Embryonic facial prominence (tissue), 1 donor: Measurements from ENCODE around the gene PGS1.

ENCODE experiments used
- DNase-seq: peaks from one replicate; pipeline ENCODE4 v3.0.0-alpha.2; 2016; ENCODE audit errors: extremely low spot score

The PGS1 gene

DNA sequence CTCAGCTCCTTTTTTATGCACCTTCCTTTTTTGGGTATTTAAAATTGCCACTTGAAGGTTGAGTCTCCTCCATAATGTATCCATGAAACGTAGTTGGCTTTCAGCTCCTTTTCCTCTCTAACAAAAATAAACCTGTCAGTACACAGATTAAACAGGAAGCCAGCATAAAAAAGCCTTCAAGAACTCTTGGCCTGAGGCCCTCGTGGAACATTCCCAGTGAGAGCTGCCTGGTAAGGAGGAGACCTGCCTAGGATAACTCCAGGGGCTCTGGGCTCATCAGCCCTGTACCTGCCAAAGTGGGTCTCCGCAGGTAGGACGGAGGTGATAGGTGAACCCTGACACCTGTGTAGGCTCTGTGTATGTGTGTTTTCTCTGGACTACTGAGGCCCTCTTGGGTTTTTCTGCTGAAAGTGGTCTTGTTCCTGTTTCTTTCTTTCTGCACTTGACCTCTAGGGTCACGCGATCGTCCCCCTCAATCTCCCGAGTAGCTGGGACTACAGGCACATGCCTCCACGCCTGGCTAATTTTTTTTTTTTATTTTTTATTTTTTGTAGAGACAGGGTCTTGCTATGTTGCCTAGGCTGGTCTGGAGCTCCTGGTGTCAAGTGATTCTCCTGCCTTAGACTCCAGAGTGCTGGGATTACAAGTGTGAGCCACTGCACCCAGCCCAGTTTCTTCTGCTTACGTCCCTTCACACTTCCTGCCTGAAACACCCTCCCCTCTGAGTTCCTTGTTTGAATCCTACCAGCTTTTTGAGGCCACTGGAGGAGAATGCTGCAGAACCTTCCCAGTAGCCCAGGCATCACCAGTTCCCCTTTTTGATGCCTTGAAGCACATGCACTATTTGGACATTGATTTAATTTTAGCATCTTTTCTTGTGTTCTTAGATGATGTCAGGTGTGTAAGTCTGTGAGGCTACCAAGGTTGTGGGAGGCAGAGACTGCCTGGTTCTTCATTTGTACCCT is 9.8 kb downstream of the PGS1 start:
- no peak for DNase-seq

DNA sequence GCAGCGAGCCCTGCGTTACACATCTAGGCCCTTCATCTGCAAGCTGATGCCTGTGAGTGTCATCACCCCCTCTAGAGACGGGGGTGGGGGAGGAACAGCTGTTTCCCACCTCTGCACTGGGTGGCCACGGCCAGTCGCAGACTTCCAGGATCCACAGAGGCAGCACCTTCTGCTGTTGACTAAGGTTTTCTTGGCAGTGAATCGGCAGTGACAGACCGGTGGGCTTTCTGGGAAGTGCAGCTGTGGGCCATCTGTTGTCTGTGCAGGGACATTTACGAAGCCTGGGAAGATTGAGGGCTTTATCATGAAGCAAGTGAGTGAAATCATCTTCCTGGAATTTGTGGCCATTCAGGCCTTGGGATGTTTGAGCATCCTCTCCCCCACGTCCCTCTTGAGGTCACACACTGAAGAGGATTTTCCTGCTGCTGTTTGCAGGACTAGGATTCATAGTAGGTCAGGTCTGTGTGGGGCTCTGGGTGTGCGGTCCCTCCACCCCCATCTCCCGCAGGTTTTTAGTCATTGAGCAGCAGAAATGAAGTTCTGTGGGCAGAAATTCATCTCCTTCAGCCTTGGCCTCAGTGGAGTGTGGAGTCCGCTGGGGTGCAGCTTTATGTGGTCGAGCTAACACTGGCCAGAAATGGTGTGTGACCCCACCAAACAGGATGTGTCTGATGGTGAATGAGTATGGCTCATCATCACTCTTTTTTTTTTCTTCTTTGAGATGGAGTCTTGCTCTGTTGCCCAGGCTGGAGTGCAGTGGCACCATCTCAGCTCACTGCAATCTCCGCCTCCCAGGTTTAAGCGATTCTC is 12.0 kb downstream of the PGS1 start:
- no peak for DNase-seq

DNA sequence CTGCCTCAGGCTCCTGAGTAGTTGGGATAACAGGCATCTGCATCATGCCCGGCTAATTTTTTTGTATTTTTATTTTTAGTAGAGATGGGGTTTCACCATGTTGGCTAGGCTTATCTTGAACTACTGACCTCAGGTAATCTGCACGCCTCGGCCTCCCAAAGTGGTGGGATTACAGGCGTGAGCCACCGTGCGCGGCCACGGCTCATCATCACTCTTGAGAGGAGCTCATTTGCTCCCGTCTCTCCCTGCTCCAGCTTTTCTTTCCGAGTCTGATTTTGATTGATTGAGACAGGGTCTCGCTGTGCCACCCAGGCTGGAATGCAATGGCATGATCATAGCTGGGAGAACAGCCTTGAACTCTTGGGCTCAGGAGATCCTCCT is 12.6 kb downstream of the PGS1 start:
- DNase-seq: no peak

DNA sequence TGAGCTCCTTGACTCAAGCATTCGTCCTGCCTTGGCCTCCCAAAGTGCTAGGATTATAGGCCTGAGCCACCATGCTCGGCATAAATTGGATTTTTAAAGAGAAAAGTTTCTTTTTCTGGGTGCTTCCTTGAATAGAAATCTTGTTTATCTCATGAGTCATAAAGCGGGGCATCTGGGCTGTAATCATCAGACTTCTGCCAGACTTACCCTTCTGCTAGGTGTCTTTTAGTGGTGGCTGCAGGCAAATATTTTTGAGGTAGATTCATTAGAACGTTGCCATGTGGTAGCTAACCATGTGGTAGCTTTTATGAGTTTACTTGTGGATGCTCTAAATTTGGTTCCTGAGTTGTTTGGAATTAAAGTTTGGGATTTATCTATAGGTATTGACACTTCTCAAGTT is 13.4 kb downstream of the PGS1 start:
- no peak for DNase-seq

DNA sequence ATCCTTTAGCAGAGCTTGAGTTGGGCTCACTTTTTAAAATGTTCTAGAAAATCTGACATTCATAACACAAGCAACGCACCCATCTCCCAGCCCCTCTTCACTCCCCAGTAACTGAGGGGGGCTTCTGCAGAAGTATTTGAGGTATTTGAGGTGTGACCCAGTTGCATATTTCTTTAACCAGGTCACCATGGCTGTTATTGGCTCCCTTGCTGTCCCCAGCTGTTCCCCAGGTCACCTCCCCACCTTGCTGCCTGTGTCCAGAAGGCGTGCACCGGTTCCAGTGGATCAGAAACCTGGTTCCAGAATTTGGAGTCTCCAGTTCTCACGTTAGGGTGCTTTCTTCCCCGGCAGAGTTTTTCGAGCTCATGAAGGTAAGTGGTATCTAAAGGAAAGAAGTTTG is 13.8 kb downstream of the PGS1 start:
- no peak for DNase-seq

DNA sequence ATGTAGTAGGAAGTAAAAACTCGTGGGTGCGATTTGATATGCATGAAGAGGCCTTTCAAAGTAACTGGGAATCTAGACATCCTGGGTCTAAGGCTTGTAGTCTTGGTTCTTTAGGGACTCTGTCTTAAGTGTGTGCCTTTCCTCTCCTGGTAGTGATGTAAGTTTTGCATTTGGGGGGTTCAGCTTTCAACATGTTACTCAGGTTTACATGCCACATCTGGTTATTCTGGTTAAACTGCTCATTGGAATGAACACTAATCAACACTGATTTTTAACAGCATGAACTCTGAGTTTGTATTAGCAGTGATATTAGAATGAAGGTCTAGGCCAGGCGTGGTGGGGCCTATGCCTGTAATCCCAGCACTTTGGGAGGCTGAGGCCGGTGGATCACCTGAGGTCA is 15.1 kb downstream of the PGS1 start:
- no peak for DNase-seq

DNA sequence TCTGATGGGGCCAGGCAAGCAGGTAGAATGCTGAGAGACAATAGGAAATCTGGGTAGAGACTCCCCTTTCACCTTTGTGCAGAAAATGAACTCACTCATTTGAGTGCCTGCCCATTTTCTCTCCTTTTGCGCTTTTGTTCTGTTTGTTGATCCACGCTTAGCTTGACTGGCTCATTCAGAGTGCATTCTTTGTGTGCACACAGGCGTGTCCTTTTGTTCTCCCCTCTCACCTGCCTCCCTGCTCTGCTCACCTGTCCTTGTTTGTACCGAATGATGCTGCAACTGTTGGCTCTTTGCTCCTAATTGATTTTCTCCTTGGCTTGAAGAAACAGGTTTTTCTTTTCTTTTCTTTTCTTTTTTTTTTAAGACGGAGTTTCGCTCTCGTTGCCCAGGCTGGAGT is 15.8 kb downstream of the PGS1 start:
- no peak for DNase-seq

DNA sequence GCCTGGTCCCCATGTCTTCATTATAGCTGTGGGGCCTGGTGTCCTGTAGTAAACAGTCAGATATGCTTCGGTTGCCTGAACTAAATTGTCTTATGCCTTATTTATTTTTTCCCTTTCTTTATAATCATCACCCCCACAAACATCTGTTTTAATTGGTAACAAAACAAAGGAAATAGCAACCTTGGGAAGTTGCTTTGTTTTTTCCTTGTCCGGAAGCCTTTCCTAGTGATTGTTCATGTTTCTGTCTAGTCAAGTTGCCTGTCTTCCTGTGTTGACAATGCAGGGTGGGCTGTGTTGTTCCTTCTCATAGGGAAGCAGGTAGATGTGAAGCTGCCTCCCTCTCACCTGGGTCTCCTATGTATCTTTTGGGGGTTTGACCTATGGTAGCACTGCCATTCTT is 16.7 kb downstream of the PGS1 start:
- DNase-seq: no peak

DNA sequence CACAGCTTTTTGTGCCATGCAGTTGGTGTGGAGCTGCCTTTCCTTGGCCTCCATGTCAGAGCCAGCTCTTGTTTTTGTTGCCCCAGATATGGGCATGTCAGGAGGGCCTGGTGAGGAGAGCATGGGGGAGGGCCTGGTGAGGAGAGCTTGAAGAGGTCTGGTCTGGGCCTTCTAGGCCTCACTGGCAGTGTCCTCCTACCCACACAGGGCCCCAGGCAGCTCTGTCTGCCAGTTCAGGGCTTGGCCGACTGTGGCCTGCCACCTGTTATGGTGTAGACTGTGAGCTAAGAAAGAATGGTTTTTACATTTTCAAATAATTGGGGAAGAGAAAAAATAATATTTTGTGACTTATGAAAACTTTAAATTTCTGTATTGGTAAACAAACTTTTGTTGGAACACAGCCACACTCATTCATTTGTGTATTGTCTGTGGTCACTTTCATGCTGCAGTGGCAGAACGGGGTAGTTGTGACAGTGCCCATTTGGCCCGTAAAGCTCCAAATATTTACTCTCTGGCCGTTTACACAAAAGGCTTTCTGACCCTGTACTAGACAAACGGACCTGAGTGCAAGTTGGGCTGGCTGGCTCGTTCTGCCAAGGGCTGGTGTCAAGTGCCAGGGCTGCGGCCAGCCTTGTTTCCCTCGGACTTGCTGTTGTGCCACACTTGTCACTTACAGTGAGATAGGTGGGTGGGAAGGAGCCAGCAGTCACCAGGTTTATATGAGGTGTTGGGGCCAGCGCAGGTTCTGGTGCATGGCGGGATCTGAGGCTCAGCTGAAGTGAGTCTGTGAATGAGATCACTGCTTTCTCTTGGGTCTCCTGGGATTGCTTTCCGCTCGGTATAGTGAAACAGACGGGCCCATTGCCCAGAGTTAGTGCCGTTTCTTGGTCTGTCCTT is 18.2 kb downstream of the PGS1 start:
- no peak for DNase-seq

DNA sequence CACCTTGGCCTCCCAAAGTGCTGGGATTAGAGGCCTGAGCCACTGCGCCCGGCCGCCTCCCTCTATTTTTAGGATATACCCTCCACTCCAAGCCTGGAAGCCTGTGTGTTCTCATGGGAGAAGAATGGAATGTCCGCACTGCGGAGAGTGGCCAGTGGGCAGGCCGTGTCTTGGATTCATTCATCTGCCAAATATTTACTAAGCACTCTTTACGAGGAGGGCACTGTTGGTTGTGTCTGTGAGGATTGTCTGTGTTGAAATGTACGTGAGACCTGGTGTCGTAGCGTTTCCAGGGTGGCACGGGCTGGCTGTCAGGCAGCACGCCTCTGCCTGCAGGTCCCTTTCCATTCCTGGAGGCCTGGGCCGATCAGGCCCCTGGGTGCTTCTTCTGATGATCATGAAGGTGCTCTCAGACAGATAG is 19.2 kb downstream of the PGS1 start:
- no peak for DNase-seq

DNA sequence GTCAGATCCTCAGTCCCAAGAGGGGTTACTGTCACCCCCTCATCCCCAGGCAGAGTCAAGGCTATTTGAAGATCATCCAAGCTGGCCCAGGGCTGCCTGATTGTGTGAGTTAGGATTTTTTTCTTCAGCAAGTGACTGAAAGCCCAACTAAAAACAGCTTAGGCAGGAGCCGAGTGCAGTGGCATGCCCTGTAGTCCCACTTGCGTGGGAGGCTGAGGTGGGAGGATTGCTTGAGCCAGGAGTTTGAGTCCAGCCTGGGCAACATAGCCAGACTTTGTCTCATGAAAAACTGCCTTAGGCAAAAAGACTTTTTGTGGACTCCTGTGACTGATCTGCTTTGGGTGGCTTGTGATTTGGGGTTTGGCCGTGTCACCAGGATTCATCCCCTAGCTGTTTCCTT is 19.9 kb downstream of the PGS1 start:
- no peak for DNase-seq

DNA sequence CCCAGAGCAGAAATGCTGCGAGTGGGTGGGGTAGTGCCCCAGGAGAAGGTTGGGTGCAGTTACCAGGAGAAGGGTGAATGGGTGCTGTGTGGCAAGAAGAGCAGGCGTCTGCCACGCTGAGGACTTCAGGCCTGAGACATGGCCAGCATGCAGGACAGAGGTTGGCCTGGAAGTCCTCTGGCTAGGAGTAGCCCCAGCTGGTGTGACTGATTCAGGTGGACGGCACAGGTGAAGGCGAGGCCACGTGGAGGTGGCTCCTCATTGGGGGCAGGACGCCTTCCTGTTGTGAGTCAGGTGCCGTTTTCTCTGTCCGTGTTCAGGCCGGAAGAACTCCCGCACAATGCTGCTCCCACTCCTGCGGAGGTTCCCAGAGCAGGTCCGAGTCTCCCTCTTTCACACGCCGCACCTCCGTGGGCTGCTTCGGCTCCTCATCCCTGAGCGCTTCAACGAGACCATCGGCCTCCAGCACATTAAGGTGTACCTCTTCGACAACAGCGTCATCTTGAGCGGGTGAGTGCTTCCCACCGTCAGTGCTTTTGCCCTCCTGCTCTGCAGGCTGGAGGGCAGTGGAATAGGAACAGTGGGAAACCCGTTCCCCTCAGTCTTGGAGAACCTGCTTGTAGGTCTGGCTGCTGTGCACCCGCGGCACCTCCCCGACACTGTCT is 20.7 kb downstream of the PGS1 start:
- no peak for DNase-seq

DNA sequence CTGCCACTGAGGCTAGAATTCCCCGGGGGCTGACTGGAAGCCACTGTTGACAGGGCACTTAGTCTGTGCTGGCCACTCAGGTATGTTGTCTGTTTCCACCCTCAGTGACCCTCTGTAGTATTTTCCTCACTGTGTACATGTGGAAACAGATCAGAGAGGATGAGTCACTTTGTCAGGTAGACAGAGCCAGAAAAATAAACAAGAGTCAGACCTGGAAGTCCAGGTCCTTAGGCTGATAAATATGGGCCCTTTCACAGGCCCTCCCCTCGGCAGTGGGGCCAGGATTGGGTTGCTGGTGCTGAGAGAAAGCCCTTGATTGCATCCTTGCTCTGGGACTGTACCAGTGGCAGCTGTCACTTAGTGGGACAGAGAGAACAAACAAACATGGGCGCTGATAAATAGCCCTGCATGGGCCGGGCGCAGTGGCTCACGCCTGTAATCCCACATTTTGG is 21.3 kb downstream of the PGS1 start:
- DNase-seq: no peak

DNA sequence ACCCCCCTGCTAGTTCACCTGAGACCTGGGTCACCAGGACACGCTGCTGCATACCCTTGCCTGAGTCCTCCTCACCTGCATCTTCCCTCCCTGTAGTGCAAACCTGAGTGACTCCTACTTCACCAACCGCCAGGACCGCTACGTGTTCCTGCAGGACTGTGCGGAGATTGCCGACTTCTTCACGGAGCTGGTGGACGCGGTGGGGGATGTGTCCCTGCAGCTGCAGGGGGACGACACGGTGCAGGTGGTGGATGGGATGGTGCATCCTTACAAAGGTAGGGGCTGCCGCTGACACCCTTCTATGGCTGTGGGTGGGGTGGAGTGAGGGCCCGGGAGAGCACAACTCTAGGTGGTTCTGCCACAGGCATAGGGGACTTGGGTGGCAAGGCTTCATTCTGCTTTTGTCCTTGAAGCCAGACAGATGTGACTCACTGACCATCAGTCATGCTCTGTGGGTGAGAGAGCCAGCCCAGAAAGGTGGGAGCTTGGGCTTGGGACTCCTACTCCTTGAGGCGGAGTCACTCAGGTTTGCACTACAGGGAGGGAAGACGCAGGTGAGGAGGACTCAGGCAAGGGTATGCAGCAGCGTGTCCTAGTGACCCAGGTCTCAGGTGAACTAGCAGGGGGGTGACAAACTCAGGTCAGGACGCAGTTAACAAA is 22.3 kb downstream of the PGS1 start:
- DNase-seq: no peak

DNA sequence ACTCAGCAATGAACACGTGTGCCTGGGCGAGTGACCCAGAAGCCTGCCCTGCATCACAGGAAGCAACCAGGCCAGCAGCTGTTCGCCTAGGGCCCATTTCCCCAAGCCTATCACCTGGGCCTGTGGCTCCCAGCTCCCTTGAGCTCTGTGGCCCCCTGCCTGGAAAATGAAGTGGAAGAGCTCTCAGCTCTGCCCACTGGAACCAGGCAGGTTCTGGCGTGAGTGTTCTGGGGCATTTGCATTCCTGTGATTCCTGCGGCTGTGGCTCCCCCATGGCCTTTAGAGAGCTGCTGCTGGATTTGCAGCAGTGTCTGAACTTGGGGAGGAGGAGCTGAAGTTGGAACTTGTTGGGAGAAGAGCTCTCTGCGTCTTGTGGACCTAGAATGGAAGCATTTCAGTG is 22.8 kb downstream of the PGS1 start:
- DNase-seq: no peak

DNA sequence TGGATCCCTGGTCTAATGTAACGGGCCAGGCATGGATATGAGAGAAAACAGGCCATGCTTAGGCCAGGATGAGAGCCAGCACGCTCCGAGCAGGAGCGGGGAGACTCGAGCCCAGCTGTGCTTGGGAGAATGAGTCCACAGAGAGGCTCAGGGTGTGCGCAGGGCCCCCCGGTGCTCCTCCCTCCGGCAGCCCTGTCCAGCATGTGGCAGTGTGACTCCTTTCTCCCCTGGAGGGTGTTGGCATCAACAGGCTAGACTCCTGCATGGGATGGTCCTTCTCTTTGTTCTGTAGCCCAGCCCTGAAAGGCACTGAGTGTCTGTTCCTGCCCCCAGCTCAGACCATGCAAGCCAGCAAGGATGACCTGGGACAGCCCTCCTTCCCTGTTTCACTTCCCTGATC is 23.4 kb downstream of the PGS1 start:
- DNase-seq: no peak

DNA sequence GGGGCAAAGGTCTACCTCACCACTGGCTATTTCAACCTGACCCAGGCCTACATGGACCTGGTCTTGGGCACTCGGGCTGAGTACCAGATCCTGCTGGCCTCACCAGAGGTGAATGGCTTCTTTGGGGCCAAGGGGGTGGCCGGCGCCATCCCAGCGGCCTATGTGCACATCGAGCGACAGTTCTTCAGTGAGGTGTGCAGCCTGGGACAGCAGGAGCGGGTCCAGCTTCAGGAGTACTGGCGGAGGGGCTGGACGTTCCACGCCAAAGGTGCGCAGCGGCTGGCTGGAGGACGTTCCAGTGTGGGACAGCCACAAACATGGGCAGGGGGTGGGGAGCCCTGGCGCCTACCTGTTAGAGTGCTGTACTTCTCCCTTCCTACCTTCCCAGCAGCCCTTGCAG is 25.4 kb downstream of the PGS1 start:
- DNase-seq: no peak

DNA sequence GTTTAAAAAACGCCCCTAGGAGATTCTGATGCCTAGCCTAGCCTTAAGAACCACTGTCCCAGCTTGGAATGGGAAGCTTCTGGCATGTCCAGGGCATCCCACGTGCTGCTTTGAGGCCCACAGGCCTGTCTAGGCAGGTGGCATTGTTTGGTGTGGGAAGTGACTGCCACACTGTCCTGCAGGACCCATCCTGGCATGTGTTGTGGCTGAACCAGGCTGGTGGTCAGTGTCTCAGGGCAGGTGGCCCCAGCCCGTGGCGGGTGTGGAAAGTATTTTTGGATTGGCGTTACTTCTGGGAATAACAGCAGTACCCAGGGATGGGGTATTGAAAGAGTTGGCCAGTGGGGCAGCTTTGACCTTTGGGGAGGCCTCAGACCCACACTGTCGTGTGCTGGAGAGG is 27.9 kb downstream of the PGS1 start:
- no peak for DNase-seq

DNA sequence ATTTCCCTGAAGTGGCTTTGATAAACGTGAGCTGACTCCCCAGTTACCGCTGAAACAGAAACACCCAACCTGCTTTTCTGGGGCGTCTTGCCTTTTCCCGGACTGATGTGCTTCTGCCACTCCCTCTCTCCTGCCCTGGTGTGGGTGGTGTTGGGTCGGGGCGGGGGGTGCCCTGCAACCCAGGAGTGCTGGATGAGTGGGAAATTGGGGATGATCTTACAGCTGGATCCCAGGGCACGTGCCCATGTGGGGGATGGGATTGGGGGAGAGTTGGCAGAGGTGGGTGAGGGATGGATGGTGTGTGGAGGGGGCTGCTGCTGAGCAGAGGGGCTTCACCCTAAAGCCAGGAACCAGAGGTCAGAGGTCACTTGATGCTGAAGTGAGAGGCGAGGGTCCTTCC is 28.5 kb downstream of the PGS1 start:
- no peak for DNase-seq

DNA sequence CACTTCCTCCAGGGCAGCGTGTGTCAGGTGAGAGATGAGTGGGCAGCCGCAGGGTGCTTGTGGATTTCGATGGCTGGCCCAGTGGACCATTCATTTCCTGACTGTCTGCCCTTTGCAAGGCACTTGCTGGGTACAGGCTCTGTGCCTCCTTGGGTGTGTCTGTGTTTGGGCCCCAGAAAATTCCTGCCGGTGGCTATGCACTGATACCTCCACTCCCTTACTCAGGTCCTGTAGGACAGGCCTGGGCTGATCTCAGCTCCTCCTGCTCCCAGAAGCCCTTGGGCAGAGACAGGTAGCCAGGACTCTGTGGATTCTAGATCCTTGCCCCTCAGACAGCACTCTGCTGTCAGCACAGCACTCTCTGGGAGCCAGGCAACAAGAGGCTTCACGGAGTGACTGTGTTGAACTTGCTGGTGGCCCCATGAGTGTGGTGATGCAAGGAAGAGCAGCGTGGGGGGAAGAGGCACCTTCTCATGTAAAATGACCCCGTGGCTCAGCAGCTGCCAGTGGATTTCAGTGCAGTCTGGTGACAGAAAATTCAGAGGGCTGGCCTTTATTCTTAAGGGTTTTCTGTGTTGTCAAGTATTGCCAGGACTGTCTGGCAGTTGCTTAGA is 29.0 kb downstream of the PGS1 start:
- DNase-seq: no peak
